Spleen (tissue), 11 donors: ENCODE measurements around the gene UCP2. TPM values are rescaled to one million over a fixed set of nuclear protein-coding genes. Genes with fewer than 3 reads are reported as not detected.

Source experiments
- DNase-seq: peaks from one replicate; pipeline ENCODE4 v3.0.0-alpha.2; 2020
- H3K27ac ChIP-seq, 8 donors: fragments of 200-600 bp; sonication (generic) in 7 of 8; 1 replicate in 4 of 8; 2 replicates in 4 of 8; pipeline versions ENCODE4 v1.5.0 to v1.8.0; 2016 to 2021; ENCODE audit warnings: inconsistent platforms in 4 of 8, mild to moderate bottlenecking in 4 of 8, moderate library complexity in 1 of 8
- H3K27me3 ChIP-seq, 7 donors: fragments of 200-600 bp; sonication (generic) in 6 of 7; replicated peaks in 1 of 7; 1 replicate in 4 of 7; 2 replicates in 3 of 7; pipeline versions ENCODE4 v1.5.0 to v1.8.0; 2016 to 2021; ENCODE audit warnings: inconsistent platforms in 3 of 7, mild to moderate bottlenecking in 1 of 7
- H3K36me3 ChIP-seq, 6 donors: fragments of 200-600 bp; sonication (generic) in 5 of 6; 1 replicate in 4 of 6; 2 replicates in 2 of 6; pipeline versions ENCODE4 v1.5.0 to v1.8.0; 2016 to 2021; ENCODE audit warnings: inconsistent platforms in 2 of 6
- H3K4me1 ChIP-seq, 6 donors: fragments of 200-600 bp; sonication (generic) in 5 of 6; 1 replicate in 3 of 6; 2 replicates in 3 of 6; pipeline versions ENCODE4 v1.5.0 to v1.8.0; 2016 to 2021; ENCODE audit warnings: inconsistent platforms in 3 of 6
- H3K4me3 ChIP-seq, 8 donors: fragments of 200-600 bp; sonication (generic) in 7 of 8; 1 replicate in 4 of 8; 2 replicates in 4 of 8; pipeline versions ENCODE4 v1.5.0 to v1.8.0; 2016 to 2021; ENCODE audit warnings: inconsistent platforms in 4 of 8, mild to moderate bottlenecking in 4 of 8, moderate library complexity in 2 of 8
- H3K9me3 ChIP-seq, 8 donors: fragments of 200-600 bp; sonication (generic) in 7 of 8; 1 replicate in 4 of 8; 2 replicates in 4 of 8; pipeline versions ENCODE4 v1.5.0 to v1.8.0; 2016 to 2021; ENCODE audit warnings: inconsistent platforms in 4 of 8
- CTCF ChIP-seq, 11 experiments: fragments of 200-600 bp in 7 of 11; fragments of 450-650 bp in 4 of 11; sonication (generic) in 4 of 11; IDR thresholded peaks in 8 of 11; conservative IDR thresholded peaks in 3 of 11; 1 replicate in 7 of 11; 2 replicates in 4 of 11; pipeline versions ENCODE4 v1.4.0 to v1.8.0; 2016 to 2021; ENCODE audit warnings: antibody characterized with exemption in 11 of 11, inconsistent platforms in 4 of 11, mild to moderate bottlenecking in 1 of 11
- POLR2A ChIP-seq, 3 donors: fragments of 450-650 bp; IDR thresholded peaks; one replicate each; pipeline ENCODE4 v1.5.1; 2017; ENCODE audit warnings: antibody characterized with exemption in 3 of 3, mild to moderate bottlenecking in 1 of 3
- POLR2AphosphoS5 ChIP-seq, 3 donors: sonication (generic); formaldehyde crosslinking; IDR thresholded peaks; one replicate each; pipeline ENCODE4 v1.5.1; 2017; ENCODE audit warnings: antibody characterized with exemption in 3 of 3
- WGBS, 5 donors: extraction: QIAGEN DNeasy Blood & Tissue Kit in 3 of 5; methylation state at CpG; one replicate each; pipeline versions ENCODE4 v1.1.5 to v1.1.7; 2013 to 2018; 5-methylcytosine and 5-hydroxymethylcytosine counted together
- intact Hi-C: fragments of 100-400 bp; cut with DNase I; formaldehyde crosslinking; loops from one replicate; pipeline ENCODE4 v1.15.0; 2023; ENCODE audit warnings: low total_unique reads
- polyA plus RNA-seq, 3 donors: library from polyadenylated mRNA; stranded (reverse); fragments of 200-250 nt; gene quantifications; one replicate each; pipeline ENCODE4 v1.2.1, GENCODE V29; 2013
- total RNA-seq, 7 donors: library from RNA; depleted of rRNA in 3 of 7; stranded (reverse); fragments of >200 nt in 3 of 7; fragmentation: NEBNext Ultra II Directional in 4 of 7; extraction: Animal tissue kit (Norgen Biotek cat#: 25700) in 4 of 7; gene quantifications; one replicate each; pipeline versions ENCODE4 v1.1.0 to v1.2.1, GENCODE V29; 2016 to 2021
- donor health status: healthy with polysubstance abuse.
- donor health status: DM: no; HTN: no; CAD: no; lungs with moderate emphysema.
- donor health status: DM: no; HTN: no; CAD: no.
- donor health status: Bipolar disorder and iron deficiency.
- donor health status: healthy.
- donor health status: DM: no; HTN: no; CAD: no.
- donor health status: DM: yes; HTN: yes; CAD: no.

Gene UCP2
- total and polyA plus RNA-seq, 10 donors, result 209 to 556 (median 401) TPM

- Histone ChIP-seq H3K4me1 (peaks cover 7 to 56% (median 26%) of the 10 kb centered on the region in 6 donors), H3K9me3 (no peaks in the 10 kb centered on the region), H3K27ac (no peak overlapping the region), H3K27me3 (no peaks in the 10 kb centered on the region), H3K4me3 (no peak overlapping the region), H3K36me3 (peaks cover 0 to 61% (median 17%) of the 10 kb centered on the region in 6 donors)
- DNase-seq, result peak; percentile 67
- TF ChIP-seq POLR2AphosphoS5 (IDR thresholded peaks at IDR 0.05) (no peak), CTCF (IDR thresholded peaks at IDR 0.05 in 8 of 11, conservative IDR thresholded peaks at IDR 0.05 in 3 of 11) (no peak), POLR2A (IDR thresholded peaks at IDR 0.05) (no peak)
- 85 to 93% (median 89%) methylated on average over 7 of the region's 7 CpGs for WGBS, 5 donors
- intact Hi-C loops, result no loop called here
These were observed 19.2 kb upstream of the UCP2 start for GRCh38 chr11:74001822-74002286.

- TF ChIP-seq POLR2AphosphoS5 (IDR thresholded peaks at IDR 0.05) (no peak), CTCF (IDR thresholded peaks at IDR 0.05 in 8 of 11, conservative IDR thresholded peaks at IDR 0.05 in 3 of 11) (no peak), POLR2A (IDR thresholded peaks at IDR 0.05) (no peak)
- Histone ChIP-seq H3K27me3 (no peaks in the 10 kb centered on the region), H3K36me3 (peaks cover 0 to 50% (median 17%) of the 10 kb centered on the region in 6 donors), H3K27ac (no peak overlapping the region), H3K4me1 (peaks cover 6 to 56% (median 32%) of the 10 kb centered on the region in 6 donors), H3K9me3 (no peaks in the 10 kb centered on the region), H3K4me3 (no peak overlapping the region)
- DNase-seq, result peak; percentile 35
- intact Hi-C loops, result no loop called here
- 90 to 95% (median 91%) methylated on average over 14 of the region's 14 CpGs for WGBS, 5 donors
These were observed 17.9 kb upstream of the UCP2 start for GRCh38 chr11:74000307-74001133.

- TF ChIP-seq CTCF (IDR thresholded peaks at IDR 0.05 in 8 of 11, conservative IDR thresholded peaks at IDR 0.05 in 3 of 11), result no peak
- no peak for TF ChIP-seq POLR2AphosphoS5 (IDR thresholded peaks at IDR 0.05)
- TF ChIP-seq POLR2A (IDR thresholded peaks at IDR 0.05), result no peak
- Histone ChIP-seq H3K36me3 (peaks cover 0 to 44% (median 17%) of the 10 kb centered on the region in 6 donors), H3K9me3 (no peaks in the 10 kb centered on the region), H3K4me1 (peaks cover under 1 to 56% (median 33%) of the 10 kb centered on the region in 6 donors), H3K27me3 (no peaks in the 10 kb centered on the region), H3K27ac (no peak overlapping the region), H3K4me3 (no peak overlapping the region)
- 72 to 83% (median 82%) methylated on average over 8 of the region's 8 CpGs for WGBS, 5 donors
- DNase-seq, result peak; percentile 44
- intact Hi-C loops, result no loop called here
These were observed 17.1 kb upstream of the UCP2 start for GRCh38 chr11:73999581-74000306.
